Activated CD4-positive, alpha-beta memory T cell treated with anti-CD3 and anti-CD28 coated beads, Interleukin-2, amount 10 ng/mL, durations not matched to agents 7 days and 5 days (primary cell): ENCODE measurements around the gene TOX2. TPM values are rescaled to one million over a fixed set of nuclear protein-coding genes. Genes with fewer than 3 reads are reported as not detected.

ENCODE experiments used
- CTCF ChIA-PET: fragments of 350-600 bp; sonication (Branson Sonifier 250); formaldehyde crosslinking; loops from one replicate; lab custom pipeline; 2021; ENCODE audit warnings: antibody characterized with exemption, inconsistent platforms; lab: Charles Lee
- POLR2A ChIA-PET: fragments of 350-600 bp; sonication (Branson Sonifier 250); formaldehyde crosslinking; loops from one replicate; lab custom pipeline; 2021; ENCODE audit warnings: antibody characterized with exemption; lab: Charles Lee
- DNase-seq: peaks from one replicate; pipeline ENCODE4 v3.0.0-alpha.2; 2020
- H3K27ac Mint-ChIP-seq: one replicate; pipeline ENCODE4 v1.8.0; 2021; ENCODE audit warnings: mild to moderate bottlenecking, mixed read lengths
- H3K27me3 Mint-ChIP-seq: one replicate; pipeline ENCODE4 v1.8.0; 2021; ENCODE audit warnings: mixed read lengths
- H3K36me3 Mint-ChIP-seq: one replicate; pipeline ENCODE4 v1.8.0; 2021; ENCODE audit warnings: low read depth, mixed read lengths
- H3K4me1 Mint-ChIP-seq: one replicate; pipeline ENCODE4 v1.8.0; 2021; ENCODE audit warnings: mixed read lengths
- H3K4me3 Mint-ChIP-seq: one replicate; pipeline ENCODE4 v1.8.0; 2021; ENCODE audit warnings: mild to moderate bottlenecking, mixed read lengths
- H3K9me3 Mint-ChIP-seq: one replicate; pipeline ENCODE4 v1.8.0; 2021; ENCODE audit warnings: mixed read lengths
- total RNA-seq, 2 experiments: library from RNA; stranded (reverse); gene quantifications; one replicate each; pipeline ENCODE4 v1.2.3, GENCODE V29; 2021

TOX2 gene
- total RNA-seq, 2 experiments from 2014 or later, result 4.4 to 4.6 TPM

DNA sequence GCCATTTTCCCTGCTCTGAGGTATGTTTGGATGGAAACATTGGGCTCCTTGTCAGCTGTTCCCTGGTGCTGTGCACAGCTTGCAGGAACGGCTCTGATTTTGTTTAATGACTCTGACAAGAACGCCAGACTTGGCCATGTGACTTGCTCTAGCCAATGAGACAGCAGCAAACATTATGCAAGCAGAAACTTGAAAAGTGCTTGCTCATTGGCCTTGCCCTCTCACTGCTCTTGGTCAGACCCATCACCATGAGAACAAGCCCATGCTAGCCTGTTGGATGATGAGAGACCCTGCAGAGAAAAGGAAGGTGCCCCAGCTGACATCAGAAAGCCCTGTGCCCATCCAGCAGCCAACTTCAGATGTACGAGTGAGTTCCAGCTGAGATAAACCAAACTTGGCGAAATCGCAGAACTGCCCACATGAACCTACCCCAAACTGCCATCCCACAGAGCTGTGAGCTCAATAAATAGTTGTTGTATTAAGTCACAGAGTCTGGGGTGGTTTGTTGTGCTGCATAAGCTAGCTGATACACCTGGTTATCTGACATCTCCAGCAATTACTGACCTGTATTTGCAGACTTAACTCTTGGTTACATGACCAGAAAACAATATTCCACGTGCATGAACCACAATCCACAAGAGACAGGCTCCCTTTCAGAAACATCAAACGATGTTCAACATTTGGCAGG is 175.5 kb downstream of the TOX2 start:
- Mint-ChIP-seq H3K27ac (no peak overlapping the region), H3K4me3 (no peak overlapping the region), H3K9me3 (no peaks in the 10 kb centered on the region), H3K27me3 (peaks cover 27% of the 10 kb centered on the region), H3K4me1 (no peaks in the 10 kb centered on the region), H3K36me3 (no peaks in the 10 kb centered on the region)
- DNase-seq, result no peak
- POLR2A ChIA-PET, result no interaction called here
- CTCF ChIA-PET, result interaction anchor here (1.9 to 2.2 kb wide), 2 partner anchors 8 to 552 kb away, joined by 5 to 7 read pairs; no protein-coding TSS in a partner anchor

DNA sequence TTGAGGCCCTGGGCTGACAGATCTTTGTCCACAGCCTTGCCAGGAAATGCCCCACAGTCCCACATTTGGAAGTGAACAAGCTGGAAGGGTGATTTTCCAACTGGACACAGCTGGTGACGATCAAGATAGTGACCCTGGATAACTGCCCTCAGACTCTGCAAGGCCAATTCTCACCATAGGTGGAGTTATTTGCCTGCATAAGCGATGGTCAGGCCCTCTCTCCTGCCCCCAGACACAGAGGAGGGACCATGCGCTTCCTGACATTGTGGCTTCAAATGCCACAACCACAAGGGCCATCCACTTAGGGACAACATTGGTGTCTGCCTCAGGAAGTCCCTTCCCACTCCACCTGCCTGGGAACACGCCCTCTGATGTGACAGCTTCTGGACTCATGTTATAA is 176.4 kb downstream of the TOX2 start:
- Mint-ChIP-seq H3K4me1 (no peaks in the 10 kb centered on the region), H3K36me3 (no peaks in the 10 kb centered on the region), H3K27ac (no peak overlapping the region), H3K4me3 (no peak overlapping the region), H3K9me3 (no peaks in the 10 kb centered on the region), H3K27me3 (peaks cover 27% of the 10 kb centered on the region)
- ChIA-PET POLR2A (interaction anchor here (1.2 kb wide), 1 partner anchor 633 kb away, joined by 5 read pairs; the partner anchor contains the start of gene SRSF6), CTCF (interaction anchor here (0.6 to 2.2 kb wide), 4 partner anchors 9 to 553 kb away, joined by 3 to 7 read pairs (median 6); no protein-coding TSS in a partner anchor)
- DNase-seq, result no peak

DNA sequence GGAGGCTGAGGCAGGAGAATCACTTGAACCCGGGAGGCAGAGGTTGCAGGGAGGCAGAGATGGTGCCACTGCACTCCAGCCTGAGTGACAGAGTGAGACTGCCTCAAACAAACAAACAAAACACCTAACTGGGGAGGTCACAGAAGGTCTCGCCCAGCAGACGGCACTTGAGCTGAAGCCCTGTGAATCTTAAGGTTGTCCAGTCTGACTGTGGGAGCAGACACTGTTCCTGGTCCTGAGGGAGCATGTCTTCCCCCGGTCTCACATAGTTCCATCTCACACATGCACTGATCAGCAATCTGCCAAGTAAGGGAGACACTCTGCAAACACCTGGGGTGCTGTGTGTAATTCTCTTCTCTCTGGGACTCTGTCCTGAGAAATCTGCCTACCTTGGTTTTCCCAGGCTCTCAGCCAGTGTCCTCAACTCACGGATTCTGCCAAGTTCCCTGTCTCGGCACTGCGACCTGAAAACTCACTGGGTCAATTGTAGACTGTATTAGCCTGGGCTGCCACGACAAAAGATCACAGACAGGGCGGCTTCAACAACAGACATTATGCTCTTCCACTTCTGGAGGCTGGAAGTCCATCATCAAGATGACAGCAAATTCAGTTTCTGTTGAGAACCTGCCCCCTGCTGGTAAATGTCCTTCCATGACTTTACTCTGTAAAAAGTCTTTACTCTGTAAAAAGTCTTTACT is 178.0 kb downstream of the TOX2 start:
- Mint-ChIP-seq H3K4me3 (no peak overlapping the region), H3K4me1 (no peaks in the 10 kb centered on the region), H3K27ac (no peak overlapping the region), H3K36me3 (no peaks in the 10 kb centered on the region), H3K9me3 (no peaks in the 10 kb centered on the region), H3K27me3 (peaks cover 25% of the 10 kb centered on the region)
- CTCF ChIA-PET, result interaction anchor here (0.6 to 2.2 kb wide), 6 partner anchors 11 to 644 kb away, joined by 3 to 13 read pairs (median 6); no protein-coding TSS in a partner anchor
- POLR2A ChIA-PET, result interaction anchor here (1.2 kb wide), 1 partner anchor 635 kb away, joined by 5 read pairs; the partner anchor contains the start of gene SRSF6
- DNase-seq, result peak; percentile 37

DNA sequence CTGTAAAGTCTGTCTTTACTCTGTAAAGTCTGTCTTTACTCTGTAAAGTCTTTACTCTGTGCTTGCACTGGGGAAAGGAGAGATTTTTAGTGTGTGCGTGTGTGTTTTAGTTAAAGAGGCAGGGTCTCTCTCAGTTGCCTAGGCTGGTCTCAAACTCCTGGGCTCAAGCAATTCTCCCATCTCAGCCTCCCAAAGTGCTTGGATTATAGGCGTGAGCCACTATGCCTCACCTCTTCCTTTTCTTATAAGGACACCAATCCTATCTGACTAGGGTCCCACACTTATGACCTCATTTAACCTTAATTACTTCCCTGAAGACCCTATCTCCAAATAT is 178.6 kb downstream of the TOX2 start:
- ChIA-PET CTCF (interaction anchor here (1.4 kb wide), 1 partner anchor 356 kb away, joined by 3 read pairs; no protein-coding TSS in a partner anchor), POLR2A (no interaction called here)
- Mint-ChIP-seq H3K27me3 (peaks cover 24% of the 10 kb centered on the region), H3K4me3 (no peak overlapping the region), H3K4me1 (no peaks in the 10 kb centered on the region), H3K9me3 (no peaks in the 10 kb centered on the region), H3K36me3 (no peaks in the 10 kb centered on the region), H3K27ac (no peak overlapping the region)
- DNase-seq, result no peak

DNA sequence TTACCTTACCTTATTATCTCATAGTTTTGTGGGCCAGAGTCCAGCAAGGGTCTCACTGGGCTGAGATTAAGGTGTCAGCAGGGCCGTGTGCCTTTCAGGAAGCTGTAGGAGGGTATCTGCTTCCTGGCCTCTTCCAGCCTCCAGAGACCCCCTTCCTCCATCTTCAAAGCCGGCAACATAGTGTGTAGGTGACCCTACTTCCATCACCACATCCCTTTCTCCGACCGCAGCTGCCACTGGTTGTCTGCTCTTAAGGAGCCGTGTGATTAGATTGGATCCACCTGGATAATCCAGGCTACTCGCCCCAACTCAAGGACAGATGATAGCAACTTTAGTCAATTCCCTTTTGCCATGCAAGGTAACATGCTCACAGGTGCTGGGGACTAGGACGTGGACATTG is 181.2 kb downstream of the TOX2 start:
- Mint-ChIP-seq H3K27me3 (peaks cover 35% of the 10 kb centered on the region), H3K4me3 (no peak overlapping the region), H3K36me3 (no peaks in the 10 kb centered on the region), H3K4me1 (no peaks in the 10 kb centered on the region), H3K9me3 (no peaks in the 10 kb centered on the region), H3K27ac (no peak overlapping the region)
- ChIA-PET CTCF (interaction anchor here (0.9 kb wide), 1 partner anchor 345 kb away, joined by 3 read pairs; no protein-coding TSS in a partner anchor), POLR2A (no interaction called here)
- DNase-seq, result no peak

DNA sequence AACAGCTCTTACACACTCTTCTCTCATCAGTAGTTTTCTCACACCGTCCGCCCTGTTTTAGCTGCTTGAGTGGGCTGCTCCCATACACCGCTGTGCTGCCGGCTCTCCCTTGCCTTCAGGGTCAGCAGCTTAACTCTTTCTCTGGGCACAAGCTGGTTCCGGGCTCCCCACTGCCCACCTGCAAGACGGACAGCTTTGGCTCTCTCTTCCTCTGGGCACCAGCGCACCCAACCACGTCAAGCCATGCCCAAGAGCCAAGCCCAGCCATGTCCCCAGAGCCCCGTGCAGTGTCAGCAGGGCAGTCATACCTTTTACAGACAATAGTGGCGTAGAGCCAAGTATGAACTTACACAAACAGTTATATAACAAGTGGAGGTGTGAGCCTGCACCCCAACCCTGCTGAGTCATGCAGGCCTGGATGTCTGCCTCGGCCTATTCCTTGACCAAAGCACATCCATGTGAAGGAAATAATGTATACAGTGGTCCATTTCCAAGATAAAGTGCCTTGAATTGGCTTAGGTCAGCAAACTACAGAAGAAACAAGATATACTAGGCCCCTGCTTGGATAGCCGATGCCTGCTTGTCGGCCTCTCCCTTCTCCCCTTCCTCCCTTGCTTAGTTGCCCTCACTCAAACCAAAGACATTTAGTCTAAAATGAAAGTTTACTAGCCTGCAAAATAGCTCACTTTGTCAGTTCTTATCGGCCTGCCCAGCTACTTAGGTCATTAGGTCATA is 183.0 kb downstream of the TOX2 start:
- DNase-seq, result no peak
- Mint-ChIP-seq H3K9me3 (no peaks in the 10 kb centered on the region), H3K36me3 (no peaks in the 10 kb centered on the region), H3K27ac (no peak overlapping the region), H3K4me1 (no peaks in the 10 kb centered on the region), H3K27me3 (peaks cover 47% of the 10 kb centered on the region), H3K4me3 (no peak overlapping the region)
- POLR2A ChIA-PET, result no interaction called here
- CTCF ChIA-PET, result interaction anchor here (1.5 to 2.0 kb wide), 2 partner anchors 18 to 93 kb away, joined by 5 to 6 read pairs; no protein-coding TSS in a partner anchor

DNA sequence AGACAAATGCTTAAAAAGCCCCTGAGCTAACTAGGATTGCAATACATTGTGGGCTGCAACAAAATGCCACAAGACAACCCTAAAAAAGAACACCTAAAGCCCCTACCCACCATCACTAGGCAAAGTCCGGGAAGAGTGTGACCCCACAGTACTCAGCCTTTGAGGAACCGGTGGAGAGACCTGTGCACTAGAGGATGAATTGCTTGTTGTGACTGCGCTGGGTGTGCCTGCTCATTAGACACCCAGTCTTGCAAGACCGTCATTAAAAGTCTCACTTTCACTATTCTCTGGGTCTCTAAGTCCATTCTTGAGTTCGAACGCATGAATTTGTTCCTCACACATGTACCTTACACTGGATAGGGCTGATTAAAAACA is 183.6 kb downstream of the TOX2 start:
- ChIA-PET POLR2A (no interaction called here), CTCF (interaction anchor here (1.1 to 2.0 kb wide), 3 partner anchors 18 to 92 kb away, joined by 3 to 6 read pairs (median 5); no protein-coding TSS in a partner anchor)
- no peak for DNase-seq
- Mint-ChIP-seq H3K9me3 (no peaks in the 10 kb centered on the region), H3K27ac (no peak overlapping the region), H3K4me3 (no peak overlapping the region), H3K27me3 (peaks cover 46% of the 10 kb centered on the region), H3K36me3 (no peaks in the 10 kb centered on the region), H3K4me1 (no peaks in the 10 kb centered on the region)

DNA sequence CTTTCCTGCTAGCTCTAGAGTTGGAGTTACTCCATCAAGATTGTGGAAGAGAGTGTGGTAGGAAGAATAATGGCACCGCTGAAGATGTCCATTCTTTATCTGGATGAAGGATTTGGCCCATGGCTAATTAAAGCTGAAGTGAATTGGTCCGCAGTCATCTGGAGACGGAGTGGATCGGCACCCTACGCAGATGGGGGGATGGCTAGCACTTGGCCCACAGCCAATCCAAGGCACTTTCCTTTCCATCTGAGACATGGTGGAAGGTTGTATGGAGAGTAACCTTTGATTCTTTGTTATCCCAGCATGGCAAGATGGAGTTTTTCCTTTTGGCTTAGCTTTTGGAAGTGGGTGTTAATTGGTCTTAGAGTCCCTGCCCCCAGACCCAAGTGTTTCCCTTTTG is 184.0 kb downstream of the TOX2 start:
- no peaks in the 10 kb centered on the region for H3K36me3 Mint-ChIP-seq
- DNase-seq, result no peak
- H3K4me3 Mint-ChIP-seq, result no peak overlapping the region
- no peak overlapping the region for H3K27ac Mint-ChIP-seq
- no peaks in the 10 kb centered on the region for H3K4me1 Mint-ChIP-seq
- H3K27me3 Mint-ChIP-seq, result peaks cover 47% of the 10 kb centered on the region
- ChIA-PET POLR2A (no interaction called here), CTCF (interaction anchor here (0.6 to 2.0 kb wide), 5 partner anchors 18 to 650 kb away, joined by 3 to 6 read pairs (median 3); no protein-coding TSS in a partner anchor)
- no peaks in the 10 kb centered on the region for H3K9me3 Mint-ChIP-seq

DNA sequence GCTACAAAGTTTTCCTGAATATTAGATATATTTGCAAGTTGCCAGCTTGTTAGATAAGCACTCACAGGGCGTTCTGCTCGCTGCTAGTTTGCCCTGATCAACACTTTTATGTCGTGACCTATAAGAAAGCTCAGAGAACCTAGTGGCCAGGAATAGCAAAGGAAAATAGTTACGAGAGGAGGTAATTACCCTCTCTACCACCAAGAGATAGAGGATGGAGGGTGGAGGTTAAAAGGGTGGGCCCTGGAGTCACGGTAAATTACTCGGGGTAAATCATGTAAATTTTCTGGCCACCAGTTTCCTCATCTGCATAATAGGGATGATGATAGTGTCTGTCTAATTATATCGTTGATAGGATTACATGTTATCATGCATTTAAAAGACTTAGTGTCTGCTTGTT is 185.2 kb downstream of the TOX2 start:
- no peak for DNase-seq
- Mint-ChIP-seq H3K9me3 (no peaks in the 10 kb centered on the region), H3K4me3 (no peak overlapping the region), H3K27ac (no peak overlapping the region), H3K4me1 (no peaks in the 10 kb centered on the region), H3K27me3 (peaks cover 48% of the 10 kb centered on the region), H3K36me3 (no peaks in the 10 kb centered on the region)
- POLR2A ChIA-PET, result no interaction called here
- CTCF ChIA-PET, result interaction anchor here (2.0 kb wide), 1 partner anchor 16 kb away, joined by 6 read pairs; no protein-coding TSS in a partner anchor

DNA sequence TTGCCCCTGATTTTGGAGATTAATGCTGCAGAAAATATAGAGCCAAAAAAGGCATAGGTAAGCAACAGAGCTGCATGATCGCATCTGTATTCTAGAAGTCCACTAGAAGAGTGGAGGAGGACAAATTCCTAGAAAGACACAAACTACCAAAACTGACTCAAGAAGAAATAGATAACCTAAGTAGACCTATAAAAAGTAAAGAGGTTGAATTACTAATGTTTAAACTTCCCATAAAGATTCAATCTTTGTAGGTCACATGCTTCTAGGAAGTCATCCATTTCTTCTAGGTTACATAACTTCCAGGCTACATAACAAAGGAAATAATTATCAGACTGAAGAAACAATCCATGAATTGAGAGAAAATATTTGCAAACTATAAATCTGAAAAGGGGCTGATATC is 187.9 kb downstream of the TOX2 start:
- H3K9me3 Mint-ChIP-seq, result peaks cover 4% of the 10 kb centered on the region
- H3K4me1 Mint-ChIP-seq, result no peaks in the 10 kb centered on the region
- POLR2A ChIA-PET, result no interaction called here
- no peak overlapping the region for H3K4me3 Mint-ChIP-seq
- no peaks in the 10 kb centered on the region for H3K36me3 Mint-ChIP-seq
- H3K27me3 Mint-ChIP-seq, result peaks cover 69% of the 10 kb centered on the region
- DNase-seq, result no peak
- CTCF ChIA-PET, result interaction anchor here (1.8 kb wide), 1 partner anchor 87 kb away, joined by 4 read pairs; no protein-coding TSS in a partner anchor
- H3K27ac Mint-ChIP-seq, result no peak overlapping the region

DNA sequence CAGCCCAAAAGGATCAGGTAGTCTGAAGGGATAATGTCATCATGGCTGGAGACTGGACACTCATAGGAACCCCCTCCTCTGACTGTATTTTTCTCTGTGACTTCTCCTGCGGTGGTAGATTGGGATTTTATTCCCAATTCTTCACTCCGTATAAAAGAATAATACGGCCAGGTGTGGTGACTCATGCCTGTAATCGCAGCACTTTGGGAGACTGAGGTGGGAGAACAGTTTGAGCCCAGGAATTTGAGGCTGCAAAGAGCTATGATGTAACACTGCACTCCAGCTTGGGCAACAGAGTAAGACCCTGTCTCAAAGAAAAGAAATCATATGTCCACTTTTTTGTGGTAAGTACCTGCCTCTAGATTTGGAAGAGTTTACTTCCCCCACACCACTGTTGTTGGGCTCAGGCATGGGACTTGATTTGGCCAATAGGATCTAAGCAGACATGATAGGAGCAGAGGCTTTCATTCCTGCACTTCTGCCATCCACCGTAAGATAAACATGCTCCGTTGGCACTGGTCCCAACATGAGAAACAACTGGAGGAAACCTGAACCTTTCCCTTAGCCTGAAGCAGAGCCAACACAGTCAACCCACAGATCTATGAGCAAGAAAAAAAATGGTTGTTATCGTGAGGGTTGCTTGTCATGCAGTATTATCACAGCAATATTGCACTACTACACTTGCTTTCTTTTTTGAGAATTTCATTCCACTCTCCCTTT is 190.3 kb downstream of the TOX2 start:
- Mint-ChIP-seq H3K27me3 (peaks cover 71% of the 10 kb centered on the region), H3K9me3 (peaks cover 10% of the 10 kb centered on the region), H3K36me3 (no peaks in the 10 kb centered on the region), H3K4me3 (no peak overlapping the region), H3K4me1 (no peaks in the 10 kb centered on the region), H3K27ac (no peak overlapping the region)
- POLR2A ChIA-PET, result no interaction called here
- CTCF ChIA-PET, result no interaction called here
- no peak for DNase-seq

DNA sequence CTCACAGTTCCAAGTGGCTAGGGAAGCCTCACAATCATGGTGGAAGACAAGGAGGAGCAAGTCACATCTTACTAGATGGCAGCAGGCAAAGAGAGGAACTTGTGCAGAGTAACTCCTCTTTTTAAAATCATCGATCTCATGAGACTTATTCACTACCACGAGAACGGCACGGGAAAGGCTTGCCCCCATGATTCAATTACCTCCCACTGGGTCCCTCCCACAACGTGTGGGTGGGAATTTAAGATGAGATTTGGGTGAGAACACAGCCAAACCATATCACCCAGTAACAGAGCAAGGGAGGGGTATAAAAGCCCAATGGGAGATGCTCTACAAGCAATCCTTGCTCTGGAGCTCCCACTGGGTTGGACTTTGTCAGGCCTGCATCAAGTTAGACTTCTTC is 192.0 kb downstream of the TOX2 start:
- H3K9me3 Mint-ChIP-seq, result peaks cover 10% of the 10 kb centered on the region
- H3K27me3 Mint-ChIP-seq, result peaks cover 56% of the 10 kb centered on the region

More for the DNA sequence above, 192.0 kb downstream of the TOX2 start:
- ChIA-PET POLR2A (no interaction called here), CTCF (interaction anchor here (0.6 to 1.3 kb wide), 3 partner anchors 10 to 80 kb away, joined by 3 to 4 read pairs (median 4); no protein-coding TSS in a partner anchor)
- no peaks in the 10 kb centered on the region for H3K36me3 Mint-ChIP-seq
- DNase-seq, result no peak
- H3K4me3 Mint-ChIP-seq, result no peak overlapping the region
- H3K4me1 Mint-ChIP-seq, result no peaks in the 10 kb centered on the region
- H3K27ac Mint-ChIP-seq, result no peak overlapping the region
